H54 (cell line): ENCODE measurements around the gene EXOSC1.
"Not testable (repeated sequence)": the region's sequence is repeated elsewhere in the genome, so short reads cannot be mapped to it uniquely, and the experiment has no call there.

ENCODE experiments used
- DNase-seq: peaks from one replicate; pipeline ENCODE4 v3.0.0; 2011; ENCODE audit warnings: low spot score, mixed read lengths; ENCODE audit not compliant: insufficient read length
- FAIRE-seq: peaks from 3 replicates; lab custom pipeline; 2011; peaks lifted over from hg19 to GRCh38; lab: Jason Lieb, UNC
- POLR2A ChIP-seq: IDR thresholded peaks from 2 replicates; pipeline ENCODE4 v1.6.1; 2011; ENCODE audit warnings: low read depth, mild to moderate bottlenecking, low read length

The EXOSC1 gene

GRCh38 chr10:97407952-97408248 lies 37.9 kb downstream of the EXOSC1 start:
- no peak for FAIRE-seq
- TF ChIP-seq POLR2A: no peak

GRCh38 chr10:97407211-97407951 lies 38.4 kb downstream of the EXOSC1 start:
- peak; percentile 79 for FAIRE-seq
- TF ChIP-seq POLR2A: no peak
- peak; percentile 79 for DNase-seq

More at GRCh38 chr10:97407952-97408248, 37.9 kb downstream of the EXOSC1 start:
- no peak for DNase-seq

DNA sequence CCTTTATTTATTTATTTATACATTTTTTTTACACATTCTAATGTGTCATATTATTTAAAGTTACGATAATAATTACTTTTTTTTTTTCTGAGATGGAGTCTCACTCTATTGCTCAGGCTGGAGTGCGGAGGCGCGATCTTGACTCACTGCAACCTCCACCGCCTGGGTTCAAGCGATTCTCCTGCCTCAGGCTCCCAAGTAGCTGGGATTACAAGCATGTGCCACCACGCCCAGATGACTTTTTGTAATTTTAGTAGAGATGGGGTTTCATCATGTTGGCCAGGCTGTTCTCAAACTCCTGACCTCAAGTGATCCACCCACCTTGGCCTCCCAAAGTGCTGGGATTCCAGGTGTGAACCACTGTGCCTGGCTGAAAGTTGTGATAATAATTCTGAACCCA lies 39.3 kb downstream of the EXOSC1 start:
- DNase-seq, FAIRE-seq: not testable (repeated sequence)

- DNase-seq (no peak), FAIRE-seq (no peak)
- no peak for TF ChIP-seq POLR2A
These were observed 39.7 kb downstream of the EXOSC1 start for GRCh38 chr10:97406064-97406463.

GRCh38 chr10:97404044-97404443 lies 41.8 kb downstream of the EXOSC1 start:
- DNase-seq (no peak), FAIRE-seq (no peak)
- TF ChIP-seq POLR2A: no peak

DNA sequence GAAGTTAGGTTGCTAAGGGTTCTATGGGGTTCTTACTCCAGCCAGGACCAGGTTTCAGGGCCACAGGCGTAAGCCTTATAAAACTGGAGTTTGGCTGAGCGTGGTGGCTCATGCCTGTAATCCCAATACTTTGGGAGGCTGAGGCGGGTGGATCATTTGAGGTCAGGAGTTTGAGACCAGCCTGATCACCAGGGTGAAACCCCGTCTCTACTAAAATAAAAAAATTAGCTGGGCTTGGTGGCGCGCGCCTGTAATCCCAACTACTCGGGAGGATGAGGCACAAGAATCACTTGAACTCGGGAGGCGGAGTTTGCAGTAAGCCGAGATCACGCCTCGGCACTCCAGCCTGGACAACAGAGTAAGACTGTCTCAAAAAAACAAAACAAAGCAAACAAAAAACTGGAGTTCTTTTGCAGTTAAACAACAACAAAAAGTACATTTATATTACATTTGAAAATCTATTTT lies 44.3 kb downstream of the EXOSC1 start:
- no peak for DNase-seq
- no peak for FAIRE-seq
- no peak for TF ChIP-seq POLR2A

DNA sequence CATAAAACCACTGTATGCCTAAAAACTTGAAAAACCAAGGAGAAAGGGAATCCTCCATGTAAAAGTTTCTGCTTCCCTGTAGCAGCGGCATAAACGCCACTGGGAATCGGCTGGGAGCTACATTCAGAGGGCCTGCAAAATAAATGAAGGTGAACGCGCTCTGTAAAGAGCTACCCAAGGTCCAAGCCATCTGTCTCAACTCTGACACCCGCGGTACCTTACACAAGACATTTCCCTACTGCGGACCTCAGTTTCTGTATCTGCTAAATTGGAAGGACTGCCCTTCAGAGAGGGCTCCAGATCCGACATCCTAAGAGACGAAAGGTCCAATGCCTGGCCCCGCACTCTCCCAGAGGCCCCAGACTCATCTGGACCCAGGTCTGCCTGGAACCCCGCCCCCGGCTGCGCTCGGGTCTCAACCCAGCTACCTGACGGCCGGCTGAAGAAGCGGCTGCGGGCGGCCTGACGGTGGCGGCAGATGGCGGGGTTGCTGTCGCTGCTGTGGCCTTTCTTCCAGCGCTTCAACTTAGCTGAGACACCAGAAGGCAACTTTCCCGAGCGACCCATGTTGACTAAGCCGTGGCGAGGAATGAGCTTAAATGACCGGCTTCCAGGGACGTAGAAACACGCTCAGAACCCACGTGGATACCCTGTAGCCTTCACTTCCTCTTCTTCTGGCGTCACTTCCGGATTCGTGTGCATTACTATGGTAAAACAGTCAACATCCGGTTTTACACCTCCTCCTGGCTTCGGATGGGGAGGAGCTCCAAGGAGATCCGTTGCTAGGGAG lies 44.9 kb downstream of the EXOSC1 start, which contains the start of gene RRP12:
TSS of gene RRP12 (minus strand) at position 676 of the 790 bp plus-strand sequence. CDS start at position 567, 109 bp downstream.
- peak; percentile 60 for TF ChIP-seq POLR2A
- peak; percentile 97 for DNase-seq

DNA sequence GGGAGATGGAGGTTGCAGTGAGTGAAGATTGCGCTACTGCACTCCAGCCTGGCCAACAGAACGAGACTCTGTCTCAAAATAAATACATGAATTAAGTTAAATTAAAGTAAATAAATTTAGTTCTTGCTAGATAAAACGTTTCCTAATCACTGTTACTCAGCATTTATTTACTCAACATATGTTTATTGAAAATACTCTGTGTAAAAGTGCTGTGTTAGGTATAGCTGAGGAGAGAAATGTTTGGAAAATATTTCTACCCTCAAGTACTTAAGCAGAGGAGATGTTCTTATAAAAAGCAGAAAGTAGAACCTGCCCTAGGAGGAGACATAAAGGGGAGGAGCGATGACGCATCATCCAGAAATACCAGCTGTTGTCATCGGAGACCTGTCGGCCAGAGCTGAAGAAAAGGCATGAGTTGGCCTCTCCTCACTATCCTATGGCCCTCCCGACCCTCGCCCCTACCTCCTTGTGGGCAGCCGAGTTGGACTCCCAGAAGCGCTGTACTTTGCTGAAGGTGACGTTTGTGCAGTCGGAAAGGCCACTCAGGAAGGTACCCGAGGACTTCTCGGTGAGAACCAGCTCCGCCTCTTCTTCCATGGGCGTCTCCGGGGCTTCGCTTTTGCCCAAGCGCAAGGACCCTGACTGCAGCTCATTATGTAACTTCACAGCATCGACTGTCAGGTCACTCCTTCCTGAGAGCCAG lies 45.8 kb downstream of the EXOSC1 start:
- DNase-seq (peak; percentile 73), FAIRE-seq (peak; percentile 70)
- no peak for TF ChIP-seq POLR2A

More for the DNA sequence above, 44.9 kb downstream of the EXOSC1 start, which contains the start of gene RRP12:
- FAIRE-seq: peak; percentile 97

GRCh38 chr10:97396056-97396455 lies 49.8 kb downstream of the EXOSC1 start:
- DNase-seq (no peak), FAIRE-seq (no peak)
- TF ChIP-seq POLR2A: no peak

- no peak for FAIRE-seq
- TF ChIP-seq POLR2A: no peak
- no peak for DNase-seq
These were observed 52.7 kb downstream of the EXOSC1 start for GRCh38 chr10:97393034-97393573.

DNA sequence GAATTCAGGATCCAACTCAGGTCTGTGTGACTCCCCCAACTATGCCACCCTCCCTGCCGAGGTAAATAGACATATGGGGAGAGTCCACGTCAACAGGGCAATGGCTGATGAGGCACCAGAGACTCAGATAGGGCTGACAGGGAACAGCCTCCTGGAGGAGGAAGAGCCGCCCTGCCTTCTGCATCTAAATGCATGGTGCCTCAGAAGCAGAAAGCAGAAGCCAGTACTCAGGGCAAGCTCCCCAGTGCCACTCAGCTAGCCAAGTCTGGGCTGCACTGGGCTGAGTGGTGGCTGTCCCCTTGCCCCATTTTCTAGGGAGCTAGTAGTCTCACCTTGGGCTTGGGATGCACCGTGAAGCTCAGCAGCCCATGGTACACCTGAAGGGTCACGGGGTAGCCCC lies 55.7 kb downstream of the EXOSC1 start:
- DNase-seq (no peak), FAIRE-seq (no peak)
- TF ChIP-seq POLR2A: no peak

DNA sequence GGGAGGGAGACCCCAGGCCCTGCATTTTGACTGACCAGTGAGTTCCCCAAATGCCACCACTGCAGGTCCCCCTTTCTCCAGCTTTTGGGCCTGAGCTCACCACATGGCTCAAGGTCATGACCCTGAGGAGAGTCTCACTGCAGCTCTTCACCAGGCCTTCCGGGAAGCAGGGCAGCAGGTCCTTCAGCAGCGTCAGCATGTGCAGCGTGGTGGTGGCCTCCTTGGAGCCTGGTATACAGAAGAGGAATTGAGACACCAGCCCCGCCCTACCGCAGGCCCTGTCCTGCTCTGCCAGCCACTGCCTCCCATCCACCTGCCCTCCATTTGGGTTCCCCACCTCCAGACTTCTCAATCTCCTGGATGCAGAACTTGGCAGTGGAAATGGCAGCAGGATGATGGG lies 57.7 kb downstream of the EXOSC1 start:
- DNase-seq (no peak), FAIRE-seq (no peak)
- no peak for TF ChIP-seq POLR2A
